IPS-18c (cell line): ENCODE data around the gene NR2E1.

Source experiments
- H3K4me3 ChIP-seq: 2 replicates; pipeline ENCODE4 v1.7.0; 2013; ENCODE audit warnings: low read depth, mild to moderate bottlenecking, low read length, moderate library complexity; ENCODE audit not compliant: insufficient read depth
- H3K9me3 ChIP-seq: one replicate; pipeline ENCODE4 v1.6.1; 2013; ENCODE audit warnings: mild to moderate bottlenecking, low read length, moderate library complexity; ENCODE audit not compliant: control insufficient read depth, insufficient read depth

Gene NR2E1

DNA sequence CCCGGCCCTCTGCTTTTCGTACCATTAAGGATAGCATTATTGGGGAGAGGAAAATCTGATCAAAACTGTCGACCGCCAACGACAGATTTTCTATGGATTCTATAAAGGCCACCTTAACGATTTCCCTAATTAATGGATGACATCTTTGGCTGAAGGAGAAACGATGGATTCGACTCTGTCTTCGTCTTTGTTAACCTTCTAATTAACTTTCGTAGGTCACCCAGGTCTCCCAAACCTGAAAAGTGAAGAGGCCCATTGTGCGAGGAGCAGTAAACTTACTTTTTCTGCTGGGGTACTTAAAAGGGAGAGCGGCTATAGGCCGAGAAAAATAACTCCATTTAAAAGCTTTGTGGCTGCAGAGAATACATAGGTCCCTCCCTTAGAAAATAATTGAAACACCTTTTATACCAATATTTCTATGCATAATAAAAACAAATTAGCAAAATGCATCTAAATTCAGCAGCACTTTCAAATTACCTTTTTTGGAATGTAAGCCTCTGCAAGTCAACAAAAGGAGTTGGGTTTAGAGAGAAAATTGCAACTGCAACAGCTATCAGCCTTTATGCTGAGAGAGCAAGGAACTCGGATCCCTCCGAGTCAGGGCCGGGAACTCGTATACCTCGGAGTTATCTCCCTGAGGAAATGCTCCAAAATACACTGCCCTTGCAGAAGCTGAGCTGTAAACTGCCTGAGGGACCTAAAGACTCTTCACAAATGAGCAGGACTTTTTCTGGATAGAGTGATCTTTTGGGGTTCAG lies 31.4 kb upstream of the NR2E1 start:
- peak overlapping the region; percentile 30; the same call in 1 of the 2 replicates for H3K4me3 ChIP-seq

DNA sequence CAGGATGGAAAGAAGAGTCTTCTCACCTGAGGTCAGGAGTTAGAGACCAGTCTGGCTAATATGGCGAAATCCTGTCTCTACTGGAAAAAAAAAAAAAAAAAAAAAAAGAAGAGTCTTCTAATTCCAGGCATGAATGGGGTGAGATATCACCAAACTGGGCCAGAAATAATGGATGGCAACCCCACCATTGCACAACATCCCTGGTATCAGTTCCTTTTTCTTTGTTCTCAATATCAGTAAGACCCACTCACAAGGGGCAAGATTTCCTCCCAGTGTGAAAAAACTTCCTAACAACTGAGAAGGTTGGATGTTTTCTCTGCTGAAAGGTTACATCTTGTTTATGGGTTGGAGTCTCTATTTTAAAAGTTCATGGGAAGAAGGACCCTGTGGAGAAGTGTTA lies 23.6 kb upstream of the NR2E1 start:
- Histone ChIP-seq H3K4me3 (no peak overlapping the region), H3K9me3 (peaks cover 2% of the 10 kb centered on the region)

More for the DNA sequence above, 31.4 kb upstream of the NR2E1 start:
- peaks cover 2% of the 10 kb centered on the region for H3K9me3 ChIP-seq

DNA sequence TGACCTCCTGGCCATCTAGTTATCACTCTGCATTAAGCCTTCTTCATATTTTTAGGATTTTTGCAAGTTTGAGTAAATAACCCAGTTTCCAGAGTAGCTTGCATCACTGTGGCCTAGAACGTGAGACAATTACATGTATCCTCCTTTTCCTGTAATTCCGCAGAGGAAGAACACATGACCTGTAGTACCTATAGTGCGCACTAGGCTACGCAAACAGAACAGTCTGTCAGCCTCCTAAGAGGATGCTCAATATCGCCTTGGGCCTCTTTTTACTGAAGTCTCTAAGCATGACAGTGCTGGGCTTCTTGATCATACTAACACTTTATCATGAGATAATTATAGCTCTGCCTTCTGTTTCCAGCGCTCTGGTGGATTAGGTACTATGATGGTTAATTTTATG lies 20.2 kb upstream of the NR2E1 start:
- Histone ChIP-seq H3K9me3 (no peaks in the 10 kb centered on the region), H3K4me3 (no peak overlapping the region)

DNA sequence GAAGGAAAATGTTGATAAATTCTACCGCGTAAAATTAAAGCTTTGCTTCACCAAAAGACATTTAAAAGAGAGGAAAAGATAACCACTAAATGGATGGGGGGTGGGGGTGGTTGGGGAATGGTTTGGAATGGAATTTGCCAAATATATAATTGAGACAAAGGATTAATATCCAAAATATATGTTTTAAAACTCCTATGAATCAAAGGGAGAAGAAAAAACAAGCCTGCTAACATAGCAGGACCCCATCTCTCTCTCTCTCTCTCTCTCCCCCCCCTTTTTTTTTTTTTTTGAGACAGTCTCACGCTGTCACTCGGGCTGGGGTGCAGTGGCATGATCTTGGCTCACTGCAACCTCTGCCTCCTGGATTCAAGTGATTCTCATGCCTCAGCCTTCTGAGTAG lies 13.4 kb upstream of the NR2E1 start:
- H3K4me3 ChIP-seq = no peak overlapping the region
- no peaks in the 10 kb centered on the region for H3K9me3 ChIP-seq

DNA sequence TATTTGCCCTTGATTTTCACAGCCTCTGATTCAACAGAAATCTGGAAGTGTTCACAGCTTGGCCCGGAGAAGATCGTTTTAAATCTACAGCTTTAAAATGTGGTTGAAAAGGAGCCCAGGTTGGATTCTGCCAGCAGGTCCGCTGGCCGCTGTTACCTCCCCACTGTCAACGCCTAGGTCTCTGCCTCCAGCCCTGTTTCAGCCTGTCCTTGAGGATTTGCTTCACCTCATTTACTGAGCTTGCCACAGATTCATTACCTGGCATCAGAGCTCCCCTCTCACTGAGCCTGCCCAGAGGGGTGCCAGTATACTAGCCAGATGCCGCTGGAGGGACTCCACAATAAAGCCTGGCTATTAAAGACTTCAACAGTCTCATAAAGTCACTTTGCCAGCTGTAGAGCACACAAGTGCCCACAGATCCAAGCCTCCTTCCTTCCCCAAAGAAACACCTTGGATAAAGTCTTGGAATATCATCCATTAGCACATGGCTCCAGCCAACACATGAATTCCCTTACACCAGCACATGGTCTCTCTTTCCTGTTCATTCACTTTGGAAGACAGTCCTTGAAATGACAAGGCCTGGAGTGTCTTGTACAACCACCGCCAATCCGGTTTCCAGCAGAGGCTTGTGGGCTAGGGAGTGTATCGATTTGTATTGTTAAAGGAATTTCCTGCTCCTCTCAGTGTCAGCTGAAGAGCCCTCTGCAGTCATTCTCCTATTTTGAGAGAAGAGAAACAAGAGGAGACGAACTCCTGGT lies 9.5 kb upstream of the NR2E1 start:
- no peaks in the 10 kb centered on the region for H3K9me3 ChIP-seq
- H3K4me3 ChIP-seq = no peak overlapping the region

DNA sequence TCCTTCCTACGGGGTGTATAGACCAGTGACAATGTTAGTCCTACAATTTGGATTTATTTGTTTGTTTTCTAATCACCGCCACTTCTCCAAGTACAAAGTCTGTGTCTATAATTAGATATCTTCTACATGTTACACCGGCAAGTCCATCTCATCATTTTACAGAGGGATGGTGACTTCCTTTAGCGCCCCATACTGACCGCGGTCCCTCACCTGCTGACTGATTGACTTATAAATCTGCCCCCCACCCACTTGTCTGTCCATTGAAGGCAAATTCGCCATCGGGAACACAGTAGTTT lies 8.9 kb upstream of the NR2E1 start:
- Histone ChIP-seq H3K4me3 (peak overlapping the region; percentile 21; the same call in 1 of the 2 replicates), H3K9me3 (no peaks in the 10 kb centered on the region)

DNA sequence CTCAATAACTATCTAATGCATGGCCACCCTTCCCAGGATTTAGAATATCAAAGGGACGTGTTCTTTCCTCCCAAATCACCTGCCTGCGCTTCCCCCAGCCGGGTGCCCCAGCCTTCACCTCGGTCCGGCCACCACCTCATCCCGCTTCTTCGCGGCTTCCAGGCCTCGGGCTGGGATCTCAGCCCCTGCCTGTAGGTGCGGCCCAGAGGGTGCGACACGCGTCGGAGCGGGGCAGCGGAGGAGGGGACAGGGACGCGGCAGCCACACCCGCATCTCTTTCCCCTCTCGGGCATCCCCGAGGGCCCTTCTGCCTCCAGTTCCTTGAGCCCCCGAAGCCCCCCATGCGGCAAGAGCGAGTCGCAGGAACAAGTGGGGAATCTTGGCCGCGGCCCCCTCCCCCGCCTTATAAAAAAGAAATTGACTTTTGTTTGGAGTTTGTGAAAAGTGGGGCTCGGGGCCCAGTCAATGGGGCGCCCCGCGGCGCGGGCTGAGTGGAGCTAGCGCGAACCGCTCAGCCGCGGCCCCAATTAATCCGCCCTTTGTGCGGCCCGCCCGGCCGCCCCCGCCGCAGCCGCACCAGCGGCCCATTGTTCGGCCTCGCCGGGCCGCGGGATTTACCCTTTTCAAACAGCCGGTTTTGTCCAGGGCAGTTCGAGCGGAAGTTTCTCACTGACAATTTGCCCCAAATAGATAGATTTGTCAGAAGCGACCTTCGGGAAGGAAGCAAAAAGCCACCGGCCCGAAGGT lies 8.4 kb upstream of the NR2E1 start:
- Histone ChIP-seq H3K9me3 (no peaks in the 10 kb centered on the region), H3K4me3 (peak overlapping the region; percentile 21; the same call in 1 of the 2 replicates)

DNA sequence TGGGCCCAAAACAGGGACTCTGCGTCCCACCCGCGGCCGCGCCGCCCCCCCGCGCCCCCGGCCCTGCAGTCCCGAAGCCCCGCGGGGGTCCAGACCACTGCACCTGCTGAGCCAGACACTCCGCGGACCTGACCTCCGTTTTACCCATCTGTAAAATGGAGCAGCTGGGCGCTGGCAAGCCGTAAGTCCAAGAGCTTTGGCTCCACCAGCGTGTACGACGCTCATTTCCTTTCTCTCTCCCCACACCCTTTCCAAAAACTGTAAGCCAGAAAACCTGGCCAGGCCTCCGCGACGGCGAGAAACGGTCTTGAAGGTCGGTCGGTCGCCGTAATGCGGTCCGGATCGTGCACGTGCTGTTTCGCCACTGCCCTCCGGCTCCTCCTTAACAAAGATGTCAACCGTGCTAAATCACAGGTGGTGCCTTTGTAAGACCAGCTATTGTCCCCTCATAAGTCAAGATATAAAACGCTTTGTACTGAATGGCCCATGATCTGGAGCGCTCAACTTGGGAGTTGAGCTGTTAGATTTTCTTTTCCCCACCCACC lies 7.8 kb upstream of the NR2E1 start:
- H3K4me3 ChIP-seq = no peak overlapping the region
- no peaks in the 10 kb centered on the region for H3K9me3 ChIP-seq

DNA sequence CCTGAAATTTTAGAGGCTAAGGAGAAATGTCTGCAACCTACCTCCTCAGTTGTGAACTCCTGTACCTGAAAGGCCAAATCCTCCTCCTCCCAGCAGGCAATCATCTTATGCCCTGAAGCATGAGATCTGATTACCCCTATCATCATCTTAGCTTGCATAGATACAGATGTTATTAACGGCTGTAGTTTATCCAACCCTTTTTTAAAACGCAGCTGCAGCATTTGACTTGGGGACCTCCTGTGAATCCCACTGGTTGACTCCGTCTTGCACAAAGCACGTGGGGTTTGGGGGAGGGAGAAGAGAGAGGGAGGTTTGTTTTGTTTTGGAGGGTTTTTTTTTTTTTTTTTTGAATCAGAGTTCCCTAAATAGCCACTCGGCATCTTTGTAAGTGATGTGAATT lies 5.8 kb upstream of the NR2E1 start:
- H3K4me3 ChIP-seq = no peak overlapping the region
- no peaks in the 10 kb centered on the region for H3K9me3 ChIP-seq

DNA sequence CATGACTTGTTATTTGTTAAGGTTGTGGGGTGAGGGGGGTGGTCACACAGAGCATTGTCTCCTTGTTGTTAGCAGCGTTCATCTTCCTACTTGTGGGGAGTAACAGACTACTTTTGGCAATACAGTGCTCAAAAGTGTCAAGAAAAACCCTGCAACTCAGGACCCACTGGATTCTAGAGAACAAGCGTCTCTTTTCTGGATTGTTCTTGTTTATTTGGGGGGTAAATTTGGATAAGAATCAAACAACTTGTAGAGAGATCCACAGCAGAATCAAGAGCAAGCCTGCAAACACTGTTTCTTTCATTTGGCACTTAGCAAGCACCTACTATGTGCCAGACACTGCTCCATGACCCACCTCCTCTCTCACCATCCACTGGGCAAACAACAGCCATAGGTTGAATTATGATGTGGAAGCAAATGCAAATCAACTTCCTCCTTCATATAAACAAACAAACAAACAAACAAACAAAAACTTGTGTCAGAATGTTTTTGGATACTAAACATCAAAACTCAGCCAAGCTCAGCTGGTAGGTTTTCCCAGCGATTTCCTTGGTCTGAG lies 4.0 kb upstream of the NR2E1 start:
- H3K4me3 ChIP-seq = no peak overlapping the region

DNA sequence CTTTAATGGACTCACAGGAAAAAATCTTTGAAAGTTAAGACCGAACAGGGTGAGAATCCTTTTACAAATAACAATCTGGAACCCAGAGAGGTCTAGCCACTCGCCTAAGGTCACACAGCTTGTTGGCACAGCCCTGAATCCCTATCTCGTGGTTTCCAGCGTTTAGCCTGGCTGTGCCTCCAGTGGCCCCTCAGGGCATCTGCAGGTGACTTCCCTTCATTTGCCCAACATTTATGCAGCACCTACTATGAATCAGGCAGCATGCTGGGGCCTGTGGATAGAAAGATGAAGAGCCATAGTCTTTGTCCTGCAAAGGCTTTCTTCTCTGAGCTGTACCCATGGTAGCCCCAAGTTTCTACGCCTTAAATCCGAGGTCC lies 2.6 kb upstream of the NR2E1 start:
- Histone ChIP-seq H3K9me3 (no peaks in the 10 kb centered on the region), H3K4me3 (no peak overlapping the region)

More for the DNA sequence above, 4.0 kb upstream of the NR2E1 start:
- no peaks in the 10 kb centered on the region for H3K9me3 ChIP-seq

DNA sequence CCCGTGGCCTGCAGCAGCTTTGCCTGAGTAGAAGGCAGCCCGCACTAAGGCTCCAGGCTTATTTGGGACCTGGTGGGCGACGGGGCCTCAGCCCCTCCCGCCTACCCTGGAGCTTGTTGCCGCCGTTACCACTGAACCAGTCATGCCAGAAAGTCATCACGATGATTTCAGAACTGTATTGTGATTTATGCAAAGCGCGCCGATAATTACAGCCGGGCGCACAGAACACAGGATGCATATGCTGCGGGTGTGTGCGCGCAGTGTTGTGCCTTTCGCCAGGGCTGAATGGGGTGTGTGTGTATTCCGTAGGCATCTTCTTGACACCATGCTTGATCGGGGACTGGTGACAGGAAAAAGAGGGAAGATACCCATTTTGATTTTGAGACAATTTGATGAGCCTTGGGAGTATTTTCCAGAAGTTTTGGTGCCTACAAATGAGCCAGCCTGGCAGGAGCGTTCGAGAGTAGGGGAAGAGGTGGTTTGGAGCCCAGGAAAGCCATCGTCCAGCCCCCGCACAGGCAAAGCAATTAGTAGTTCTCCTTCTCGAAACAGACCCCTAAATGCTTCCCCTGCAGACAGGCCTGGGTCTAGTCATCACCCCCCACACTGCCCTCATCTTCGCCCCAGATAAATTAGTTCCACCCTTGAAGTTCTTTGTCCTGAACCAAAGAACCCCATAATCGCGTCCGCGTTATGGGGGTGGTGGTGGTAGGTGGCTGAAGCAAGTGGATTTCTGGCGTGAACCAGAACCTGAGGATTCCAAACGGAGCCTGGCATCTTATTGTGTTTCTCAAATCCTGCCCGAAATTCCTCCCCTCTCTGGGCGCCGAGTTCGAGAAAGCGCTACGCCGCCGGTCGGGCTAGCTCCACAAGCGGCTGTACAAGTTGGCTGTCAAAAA lies 1.9 kb upstream of the NR2E1 start:
- no peaks in the 10 kb centered on the region for H3K9me3 ChIP-seq
- H3K4me3 ChIP-seq = peak overlapping the region; percentile 45; the same call in 1 of the 2 replicates

DNA sequence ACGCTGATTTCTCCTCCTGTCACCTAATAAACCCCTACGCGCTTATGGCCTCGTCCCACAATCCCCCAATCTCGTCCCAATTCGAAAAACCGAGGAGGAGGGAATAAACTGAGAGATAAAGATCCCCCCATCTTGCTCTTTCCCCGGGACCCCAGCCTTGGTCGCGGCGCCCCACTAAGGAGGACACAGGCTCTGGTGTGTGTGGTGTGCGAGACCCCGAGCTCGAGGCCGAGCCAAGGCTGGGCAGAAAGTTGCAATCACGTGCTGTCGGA lies 1.3 kb upstream of the NR2E1 start:
- H3K4me3 ChIP-seq = peak overlapping the region; percentile 45
- no peaks in the 10 kb centered on the region for H3K9me3 ChIP-seq

DNA sequence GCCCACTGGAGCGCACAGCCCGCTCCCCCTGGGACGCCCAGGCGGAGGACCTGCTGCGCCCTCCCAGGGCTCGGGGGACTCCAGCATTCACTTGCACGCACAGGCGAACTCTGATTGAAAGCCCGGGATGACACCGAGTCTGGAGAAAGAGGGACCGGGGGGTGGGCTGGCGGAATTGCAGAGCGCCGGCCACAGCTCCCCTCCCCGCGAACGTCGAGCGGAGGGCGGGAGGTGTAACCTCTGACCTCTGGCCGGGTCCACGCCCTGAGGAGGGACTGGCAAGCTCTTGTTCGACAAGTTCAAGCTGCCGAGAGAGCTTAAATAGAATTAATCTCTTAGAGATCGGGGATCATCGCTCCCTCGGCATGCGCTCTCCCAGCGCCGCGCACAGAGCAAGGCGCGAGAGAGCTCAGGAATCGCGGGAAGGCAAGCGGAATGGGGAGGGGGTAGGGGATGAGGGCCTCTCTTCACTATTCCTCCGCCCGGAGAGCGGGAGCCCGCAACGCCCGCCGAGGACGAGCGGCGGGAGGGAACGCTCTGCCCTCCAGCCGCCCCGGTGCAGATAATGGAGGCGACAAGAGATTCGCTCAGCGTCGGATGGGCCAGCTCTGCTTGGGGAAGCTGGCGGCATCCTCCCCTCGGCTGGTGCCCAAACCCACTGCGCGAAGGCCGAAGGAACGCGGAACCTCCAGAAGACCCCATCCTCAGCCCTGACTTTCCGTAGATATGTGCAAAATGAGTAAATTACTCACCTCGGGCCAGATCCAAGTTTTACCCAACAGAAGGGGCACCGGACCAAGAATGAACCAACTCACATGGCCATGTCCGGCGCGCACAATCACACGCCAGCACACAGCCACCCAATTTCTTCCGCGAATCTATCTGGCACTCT lies 761 bp upstream of the NR2E1 start:
- Histone ChIP-seq H3K9me3 (no peaks in the 10 kb centered on the region), H3K4me3 (peak overlapping the region; percentile 45)

DNA sequence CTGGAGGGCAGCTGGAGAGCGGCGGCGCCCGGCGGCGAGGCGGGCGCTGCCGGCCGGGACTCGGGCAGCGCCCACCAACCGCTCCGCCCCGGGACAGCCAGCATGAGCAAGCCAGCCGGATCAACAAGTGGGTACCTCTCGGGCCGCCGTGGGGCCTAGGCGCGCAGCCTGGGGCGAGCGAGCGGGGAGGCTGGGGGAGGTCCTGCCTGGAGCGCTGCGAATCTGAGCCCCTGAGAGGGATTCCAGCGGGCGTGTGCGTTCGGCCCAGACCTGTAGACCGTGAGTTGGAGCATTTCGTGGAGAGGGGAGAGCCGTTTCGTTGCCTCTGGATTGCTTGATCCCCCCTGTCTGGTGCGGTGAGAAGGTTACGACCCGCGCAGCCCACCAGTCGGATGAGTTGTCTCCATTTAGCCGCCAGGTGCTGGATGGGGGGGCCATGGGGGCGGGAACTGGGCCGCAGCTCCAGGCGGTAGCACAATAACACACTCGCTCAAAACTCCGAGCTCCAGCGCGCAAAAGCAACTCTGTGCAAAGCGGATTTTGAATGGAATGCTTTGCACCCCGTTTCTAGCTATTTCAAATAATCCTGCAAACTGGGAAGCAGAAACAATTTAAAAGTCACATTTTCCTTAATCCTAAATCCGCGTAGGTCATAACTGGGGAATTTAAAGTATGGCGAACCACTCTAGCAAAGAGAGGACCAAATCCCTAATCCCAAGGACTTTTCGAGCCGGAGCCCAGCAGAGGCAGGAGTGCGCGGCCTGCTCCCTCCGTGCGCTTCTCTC lies 1.0 kb downstream of the NR2E1 start:
- Histone ChIP-seq H3K9me3 (no peaks in the 10 kb centered on the region), H3K4me3 (peak overlapping the region; percentile 28; the same call in 1 of the 2 replicates)
